ENCODE measurements around the gene CLCN2. TPM values are rescaled to one million over a fixed set of nuclear protein-coding genes. Genes with fewer than 3 reads are reported as not detected.

The CLCN2 gene
- total and polyA plus RNA-seq, 12 donors: 7.5 to 27.8 (median 14.9) TPM

DNA sequence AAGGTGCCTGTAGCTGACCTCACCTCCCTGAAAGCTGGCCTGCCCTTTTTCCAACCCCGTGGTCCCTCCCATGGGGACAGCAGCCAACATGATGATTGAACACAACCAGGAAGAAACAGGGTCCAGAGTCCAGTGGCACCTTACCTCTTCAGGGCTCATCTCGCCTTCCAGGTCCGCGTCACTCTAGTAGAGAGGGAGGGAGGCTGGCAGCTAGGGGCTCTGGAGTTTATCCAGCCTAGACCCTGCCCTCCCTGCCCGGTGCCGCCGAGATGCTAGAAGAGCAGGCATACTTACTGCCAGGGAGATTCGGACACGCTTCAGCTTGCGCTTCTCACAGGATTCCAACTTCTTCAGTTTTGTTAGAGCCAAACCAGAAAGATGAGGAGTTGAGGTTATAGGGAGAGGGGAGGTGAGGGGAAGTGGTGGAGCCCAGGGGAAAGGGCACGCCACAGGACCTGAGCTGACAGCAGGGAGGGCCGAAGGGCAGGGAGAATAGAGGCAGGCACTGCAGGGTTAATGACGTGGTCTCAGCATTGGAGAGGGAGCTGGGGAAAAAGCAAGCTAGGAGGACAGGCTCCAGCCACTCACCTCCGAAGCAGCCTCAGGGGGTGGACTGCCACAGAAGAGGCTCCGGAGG lies 9.1 kb downstream of the CLCN2 start:
- DNase-seq: peak in 2 of 7 donors; percentile 18 to 39
- Histone ChIP-seq H3K9me3 (replicated peaks in 1 of 3) (no peaks in the 10 kb centered on the region), H3K4me3 (no peak overlapping the region), H3K27ac (peak overlapping the region in 1 of 5 donors; percentile 59), H3K4me1 (replicated peaks in 1 of 2) (peaks cover 0 to 20% of the 10 kb centered on the region in 2 donors), H3K36me3 (replicated peaks in 1 of 2) (peaks cover 0 to 19% of the 10 kb centered on the region in 2 donors), H3K27me3 (no peaks in the 10 kb centered on the region)
- intact Hi-C loops (cut with DNase I): no loop called here
- TF ChIP-seq, protein P1, sequence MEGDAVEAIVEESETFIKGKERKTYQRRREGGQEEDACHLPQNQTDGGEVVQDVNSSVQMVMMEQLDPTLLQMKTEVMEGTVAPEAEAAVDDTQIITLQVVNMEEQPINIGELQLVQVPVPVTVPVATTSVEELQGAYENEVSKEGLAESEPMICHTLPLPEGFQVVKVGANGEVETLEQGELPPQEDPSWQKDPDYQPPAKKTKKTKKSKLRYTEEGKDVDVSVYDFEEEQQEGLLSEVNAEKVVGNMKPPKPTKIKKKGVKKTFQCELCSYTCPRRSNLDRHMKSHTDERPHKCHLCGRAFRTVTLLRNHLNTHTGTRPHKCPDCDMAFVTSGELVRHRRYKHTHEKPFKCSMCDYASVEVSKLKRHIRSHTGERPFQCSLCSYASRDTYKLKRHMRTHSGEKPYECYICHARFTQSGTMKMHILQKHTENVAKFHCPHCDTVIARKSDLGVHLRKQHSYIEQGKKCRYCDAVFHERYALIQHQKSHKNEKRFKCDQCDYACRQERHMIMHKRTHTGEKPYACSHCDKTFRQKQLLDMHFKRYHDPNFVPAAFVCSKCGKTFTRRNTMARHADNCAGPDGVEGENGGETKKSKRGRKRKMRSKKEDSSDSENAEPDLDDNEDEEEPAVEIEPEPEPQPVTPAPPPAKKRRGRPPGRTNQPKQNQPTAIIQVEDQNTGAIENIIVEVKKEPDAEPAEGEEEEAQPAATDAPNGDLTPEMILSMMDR (IDR thresholded peaks at IDR 0.05): no peak
- TF ChIP-seq POLR2A (IDR thresholded peaks at IDR 0.05): no peak
- WGBS, 4 donors: 79 to 84% (median 82%) methylated on average over 12 to 15 of the region's 15 CpGs

DNA sequence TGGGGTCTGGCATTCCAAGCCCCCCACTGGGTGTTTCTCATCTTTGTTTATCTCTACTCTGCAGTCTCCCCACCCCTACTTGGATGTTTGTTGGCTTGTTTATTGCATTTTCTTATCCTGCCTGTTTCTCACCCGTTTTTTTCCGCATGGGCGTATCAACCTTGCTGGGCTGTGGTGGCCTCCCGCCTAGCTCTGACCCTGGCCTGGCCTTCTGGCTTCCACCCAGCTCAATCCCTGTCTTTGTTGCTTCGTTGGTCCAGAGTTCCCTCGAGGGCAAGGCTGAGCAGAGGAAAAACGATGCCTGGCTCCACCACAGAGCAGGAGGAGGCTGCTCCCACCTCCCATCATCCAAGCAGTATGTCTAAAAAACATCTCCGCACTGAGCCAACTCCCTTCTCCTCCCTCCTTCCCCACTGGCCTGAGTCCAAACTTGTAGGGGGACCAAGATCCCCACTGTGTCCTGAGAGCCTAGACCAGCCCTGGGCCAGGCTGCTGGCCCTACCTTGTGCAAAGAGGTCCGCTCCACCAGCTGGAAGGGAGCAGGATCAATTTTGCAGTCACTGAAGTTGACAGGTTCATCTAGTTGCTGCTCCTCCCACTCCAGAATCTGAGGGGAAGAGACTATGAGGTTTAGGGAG lies 9.8 kb downstream of the CLCN2 start:
- H3K27me3 ChIP-seq: no peaks in the 10 kb centered on the region
- WGBS, 4 donors: 17 to 39% (median 29%) methylated on average over 8 to 9 of the region's 9 CpGs
- TF ChIP-seq, protein P1 (IDR thresholded peaks at IDR 0.05): no peak
- no peak for TF ChIP-seq POLR2A (IDR thresholded peaks at IDR 0.05)
- H3K36me3 ChIP-seq (replicated peaks in 1 of 2): peaks cover 0 to 13% of the 10 kb centered on the region in 2 donors
- no peaks in the 10 kb centered on the region for H3K9me3 ChIP-seq (replicated peaks in 1 of 3)
- DNase-seq: peak in 6 of 7 donors; percentile 58 to 81 (median 76)
- H3K27ac ChIP-seq: peak overlapping the region in 3 of 5 donors; percentile 7 to 59 (median 23)
- peaks cover 0 to 20% of the 10 kb centered on the region in 2 donors for H3K4me1 ChIP-seq (replicated peaks in 1 of 2)
- intact Hi-C loops (cut with DNase I): no loop called here
- H3K4me3 ChIP-seq: no peak overlapping the region

GRCh38 chr3:184350618-184351017 lies 10.8 kb downstream of the CLCN2 start:
- TF ChIP-seq, protein P1 (IDR thresholded peaks at IDR 0.05): no peak
- TF ChIP-seq POLR2A (IDR thresholded peaks at IDR 0.05): no peak

DNA sequence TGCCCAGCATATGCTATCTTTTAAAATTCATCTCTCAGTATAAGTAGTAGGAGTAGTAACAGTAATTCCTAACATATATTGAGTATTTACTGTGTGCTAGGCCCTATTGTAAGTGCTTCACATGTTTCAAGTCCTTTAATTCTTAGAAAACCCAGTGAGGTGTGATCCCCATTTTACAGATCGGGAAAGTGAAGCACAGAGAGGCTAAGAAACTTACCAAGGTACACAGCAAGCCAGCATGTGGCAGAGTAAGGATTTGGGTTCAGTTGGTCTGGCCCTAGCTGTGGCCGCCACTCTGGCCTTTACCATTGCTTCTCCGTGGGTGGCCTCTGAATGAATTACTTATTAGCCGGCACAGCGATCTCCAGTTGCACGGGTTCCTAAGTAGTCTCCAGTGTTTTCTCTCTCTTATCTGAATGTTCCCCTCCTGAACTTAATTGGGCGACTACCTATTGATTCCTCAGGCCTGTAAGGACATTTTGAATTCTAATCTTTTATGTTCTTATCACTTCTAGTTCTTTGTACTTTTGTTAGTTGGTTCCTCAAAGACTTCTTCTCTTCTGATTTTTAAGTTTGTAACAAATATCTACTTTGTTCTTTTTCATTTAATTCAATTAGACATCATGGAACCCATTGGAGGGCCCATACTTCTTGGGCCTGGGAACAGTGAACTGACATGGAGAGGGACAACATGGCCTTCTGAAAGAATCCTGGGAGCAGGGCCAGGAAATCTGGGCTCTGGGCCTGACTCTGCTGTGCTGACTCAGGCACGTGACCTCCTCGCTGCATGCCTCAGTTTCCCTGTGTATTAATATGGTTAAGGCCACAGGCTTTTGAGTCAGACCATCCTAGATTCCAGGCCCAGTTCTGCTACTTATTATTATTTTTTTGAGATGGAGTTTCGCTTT lies 11.6 kb downstream of the CLCN2 start:
- intact Hi-C loops (cut with DNase I): no loop called here
- Histone ChIP-seq H3K27me3 (no peaks in the 10 kb centered on the region), H3K36me3 (replicated peaks in 1 of 2) (peaks cover 0 to 7% of the 10 kb centered on the region in 2 donors), H3K4me1 (replicated peaks in 1 of 2) (peaks cover 6 to 29% of the 10 kb centered on the region in 2 donors), H3K9me3 (replicated peaks in 1 of 3) (no peaks in the 10 kb centered on the region), H3K27ac (peak overlapping the region in 2 of 5 donors; percentile 11 to 29), H3K4me3 (no peak overlapping the region)
- DNase-seq: peak in 3 of 7 donors; percentile 38 to 65 (median 62)
- TF ChIP-seq POLR2A (IDR thresholded peaks at IDR 0.05): no peak
- TF ChIP-seq, protein P1 (IDR thresholded peaks at IDR 0.05): no peak
- 76 to 82% (median 80%) methylated on average over 10 of the region's 10 CpGs for WGBS, 4 donors

More at GRCh38 chr3:184350618-184351017, 10.8 kb downstream of the CLCN2 start:
- 64 to 69% (median 66%) methylated on average over 6 of the region's 6 CpGs for WGBS, 4 donors
- no peak for DNase-seq
- Histone ChIP-seq H3K27me3 (no peaks in the 10 kb centered on the region), H3K4me3 (no peak overlapping the region), H3K4me1 (replicated peaks in 1 of 2) (peaks cover 0 to 21% of the 10 kb centered on the region in 2 donors), H3K36me3 (replicated peaks in 1 of 2) (peaks cover 0 to 13% of the 10 kb centered on the region in 2 donors), H3K9me3 (replicated peaks in 1 of 3) (no peaks in the 10 kb centered on the region), H3K27ac (peak overlapping the region in 3 of 5 donors; percentile 7 to 59 (median 23))
- intact Hi-C loops (cut with DNase I): no loop called here

Data from adrenal gland (tissue), 12 donors.